Neural progenitor cell (in vitro differentiated cells): ENCODE data around the gene WDR88. TPM values are rescaled to one million over a fixed set of nuclear protein-coding genes. Genes with fewer than 3 reads are reported as not detected.
"Not testable (repeated sequence)": the region's sequence is repeated elsewhere in the genome, so short reads cannot be mapped to it uniquely, and the experiment has no call there.

Experiments used
- DNase-seq: peaks from one replicate; pipeline ENCODE4 v3.0.0-alpha.2; 2016; ENCODE audit warnings: low spot score
- H2AFZ ChIP-seq: fragments of 200-600 bp; sonication (generic); replicated peaks from 2 replicates; pipeline ENCODE4 v1.6.1; 2016; ENCODE audit warnings: antibody characterized with exemption
- H3F3A ChIP-seq: fragments of 200-600 bp; sonication (generic); 2 replicates; pipeline ENCODE4 v1.6.1; 2016; ENCODE audit warnings: antibody characterized with exemption, low read depth
- H3K27ac ChIP-seq: fragments of 200-600 bp; sonication (generic); 2 replicates; pipeline ENCODE4 v1.5.1; 2016; ENCODE audit warnings: mild to moderate bottlenecking
- H3K27me3 ChIP-seq: fragments of 200-600 bp; sonication (generic); 2 replicates; pipeline ENCODE4 v1.6.1; 2016; ENCODE audit warnings: mild to moderate bottlenecking, moderate library complexity
- H3K36me3 ChIP-seq: fragments of 200-600 bp; sonication (generic); 2 replicates; pipeline ENCODE4 v1.5.1; 2016
- H3K4me1 ChIP-seq: fragments of 200-600 bp; sonication (generic); 2 replicates; pipeline ENCODE4 v1.6.1; 2016; ENCODE audit warnings: mixed run types
- H3K4me2 ChIP-seq: fragments of 200-600 bp; sonication (generic); 2 replicates; pipeline ENCODE4 v1.6.1; 2016
- H3K4me3 ChIP-seq: fragments of 200-600 bp; sonication (generic); 2 replicates; pipeline ENCODE4 v1.5.1; 2016
- H3K79me2 ChIP-seq: fragments of 200-600 bp; sonication (generic); 2 replicates; pipeline ENCODE4 v1.6.1; 2016; ENCODE audit warnings: low read depth
- H3K9ac ChIP-seq: fragments of 200-600 bp; sonication (generic); 2 replicates; pipeline ENCODE4 v1.6.1; 2016
- H3K9me3 ChIP-seq: fragments of 200-600 bp; sonication (generic); 2 replicates; pipeline ENCODE4 v1.5.1; 2016; ENCODE audit warnings: low read depth
- H4K20me1 ChIP-seq: fragments of 200-600 bp; sonication (generic); 2 replicates; pipeline ENCODE4 v1.6.1; 2016; ENCODE audit warnings: low read depth
- H3K27ac Mint-ChIP-seq: 3 replicates; pipeline ENCODE4 v1.8.0; 2021; ENCODE audit warnings: mixed read lengths
- H3K27me3 Mint-ChIP-seq: 2 replicates; pipeline ENCODE4 v1.8.0; 2022; ENCODE audit warnings: low read depth, mild to moderate bottlenecking, inconsistent platforms, moderate library complexity, mixed read lengths; ENCODE audit not compliant: insufficient read depth
- H3K36me3 Mint-ChIP-seq: 3 replicates; pipeline ENCODE4 v1.8.0; 2021; ENCODE audit warnings: mixed read lengths
- H3K4me1 Mint-ChIP-seq: 3 replicates; pipeline ENCODE4 v1.8.0; 2021; ENCODE audit warnings: mixed read lengths
- H3K4me3 Mint-ChIP-seq: 3 replicates; pipeline ENCODE4 v1.8.0; 2021; ENCODE audit warnings: mild to moderate bottlenecking, moderate library complexity, mixed read lengths
- H3K9me3 Mint-ChIP-seq: 3 replicates; pipeline ENCODE4 v1.8.0; 2020; ENCODE audit warnings: mixed read lengths
- CTCF ChIP-seq: fragments of 200-600 bp; sonication (generic); IDR thresholded peaks from 2 replicates; pipeline ENCODE4 v1.5.1; 2017; ENCODE audit warnings: antibody characterized with exemption, mild to moderate bottlenecking
- EZH2 ChIP-seq: fragments of 200-600 bp; sonication (generic); IDR thresholded peaks from 2 replicates; pipeline ENCODE4 v1.6.1; 2017; ENCODE audit warnings: antibody characterized with exemption, mild to moderate bottlenecking, moderate library complexity
- EZH2phosphoT487 ChIP-seq: fragments of 200-600 bp; sonication (generic); IDR thresholded peaks from 2 replicates; pipeline ENCODE4 v1.6.1; 2017; ENCODE audit warnings: antibody characterized with exemption
- total RNA-seq: library from RNA; depleted of rRNA; stranded (reverse); fragments of >200 nt; gene quantifications from 2 replicates; pipeline ENCODE4 v1.2.3, GENCODE V29; 2015; ENCODE audit warnings: low replicate concordance

The WDR88 gene
- total RNA-seq, 1 donor from 2014 or later: not detected

GRCh38 chr19:33208371-33208895 lies 76.5 kb downstream of the WDR88 start:
- Histone ChIP-seq H3K4me2 (no peak overlapping the region), H3K27ac (no peak overlapping the region), H4K20me1 (no peaks in the 10 kb centered on the region), H2AFZ (no peak overlapping the region), H3K4me1 (no peaks in the 10 kb centered on the region), H3K79me2 (no peaks in the 10 kb centered on the region), H3K9me3 (no peaks in the 10 kb centered on the region), H3K9ac (no peak overlapping the region), H3K4me3 (no peak overlapping the region), H3K36me3 (no peaks in the 10 kb centered on the region), H3K27me3 (no peaks in the 10 kb centered on the region), H3F3A (no peaks in the 10 kb centered on the region)
- Mint-ChIP-seq H3K36me3 (no peaks in the 10 kb centered on the region), H3K9me3 (no peaks in the 10 kb centered on the region), H3K4me1 (no peaks in the 10 kb centered on the region), H3K27ac (no peak overlapping the region), H3K4me3 (no peak overlapping the region), H3K27me3 (peaks cover 2% of the 10 kb centered on the region)
- no peak for DNase-seq
- no peak for TF ChIP-seq EZH2phosphoT487
- no peak for TF ChIP-seq CTCF
- no peak for TF ChIP-seq EZH2

- Mint-ChIP-seq H3K9me3 (no peaks in the 10 kb centered on the region), H3K4me1 (no peaks in the 10 kb centered on the region), H3K27ac (no peak overlapping the region), H3K36me3 (no peaks in the 10 kb centered on the region), H3K4me3 (no peak overlapping the region), H3K27me3 (peaks cover 2% of the 10 kb centered on the region)
- Histone ChIP-seq H3K4me1 (no peaks in the 10 kb centered on the region), H3K9me3 (no peaks in the 10 kb centered on the region), H4K20me1 (no peaks in the 10 kb centered on the region), H3K4me2 (no peak overlapping the region), H3K36me3 (no peaks in the 10 kb centered on the region), H2AFZ (no peak overlapping the region), H3K4me3 (no peak overlapping the region), H3K27me3 (no peaks in the 10 kb centered on the region), H3K79me2 (no peaks in the 10 kb centered on the region), H3F3A (no peaks in the 10 kb centered on the region), H3K27ac (no peak overlapping the region), H3K9ac (no peak overlapping the region)
- TF ChIP-seq CTCF: no peak
- no peak for TF ChIP-seq EZH2
- TF ChIP-seq EZH2phosphoT487: no peak
- DNase-seq: no peak
Observed at GRCh38 chr19:33208904-33209849, 77.3 kb downstream of the WDR88 start.

GRCh38 chr19:33209850-33210230 lies 77.9 kb downstream of the WDR88 start:
- H4K20me1 ChIP-seq, H3K4me3 Mint-ChIP-seq, H3K27me3 Mint-ChIP-seq, H3K79me2 ChIP-seq, H3K4me3 ChIP-seq, H2AFZ ChIP-seq, H3K4me2 ChIP-seq, H3K4me1 ChIP-seq, H3K9ac ChIP-seq, H3K36me3 Mint-ChIP-seq, H3F3A ChIP-seq, DNase-seq, H3K4me1 Mint-ChIP-seq, H3K36me3 ChIP-seq, H3K27me3 ChIP-seq, H3K9me3 ChIP-seq, H3K27ac Mint-ChIP-seq, H3K9me3 Mint-ChIP-seq, H3K27ac ChIP-seq: not testable (repeated sequence)
